GM03348 (cell line): Measurements from ENCODE around the gene RABGAP1L.
"Not testable (repeated sequence)": the region's sequence is repeated elsewhere in the genome, so short reads cannot be mapped to it uniquely, and the experiment has no call there.

Source experiments
- DNase-seq: peaks from one replicate; pipeline ENCODE4 v3.0.0; 2012; ENCODE audit warnings: low spot score

RABGAP1L gene

GRCh38 chr1:174877208-174877673, 717.9 kb downstream of the RABGAP1L start:
- no peak for DNase-seq

GRCh38 chr1:174880171-174880570, 720.9 kb downstream of the RABGAP1L start:
- DNase-seq, result no peak

GRCh38 chr1:174883409-174883808, 724.1 kb downstream of the RABGAP1L start:
- DNase-seq, result peak; percentile 46

GRCh38 chr1:174884038-174884437, 724.7 kb downstream of the RABGAP1L start:
- no peak for DNase-seq

- no peak for DNase-seq
Observed at GRCh38 chr1:174884566-174884965, 725.2 kb downstream of the RABGAP1L start.

GRCh38 chr1:174890024-174890423, 730.7 kb downstream of the RABGAP1L start:
- DNase-seq, result no peak

- no peak for DNase-seq
Observed at GRCh38 chr1:174892016-174892415, 732.7 kb downstream of the RABGAP1L start.

- no peak for DNase-seq
Observed at GRCh38 chr1:174894117-174894762, 734.9 kb downstream of the RABGAP1L start.

GRCh38 chr1:174895610-174896009, 736.3 kb downstream of the RABGAP1L start:
- DNase-seq, result not testable (repeated sequence)

- DNase-seq, result no peak
Observed at GRCh38 chr1:174898102-174898797, 738.9 kb downstream of the RABGAP1L start.

GRCh38 chr1:174900317-174900716, 741.0 kb downstream of the RABGAP1L start:
- DNase-seq, result no peak

GRCh38 chr1:174902531-174903099, 743.3 kb downstream of the RABGAP1L start:
- no peak for DNase-seq

GRCh38 chr1:174911606-174912005, 752.3 kb downstream of the RABGAP1L start:
- no peak for DNase-seq

- DNase-seq, result no peak
Observed at GRCh38 chr1:174912264-174912663, 752.9 kb downstream of the RABGAP1L start.

GRCh38 chr1:174913225-174913903, 754.0 kb downstream of the RABGAP1L start:
- DNase-seq, result no peak

GRCh38 chr1:174914991-174915390, 755.7 kb downstream of the RABGAP1L start:
- no peak for DNase-seq

- no peak for DNase-seq
Observed at GRCh38 chr1:174916846-174917245, 757.5 kb downstream of the RABGAP1L start.

- no peak for DNase-seq
Observed at GRCh38 chr1:174920093-174920492, 760.8 kb downstream of the RABGAP1L start.

GRCh38 chr1:174922121-174922520, 762.8 kb downstream of the RABGAP1L start:
- no peak for DNase-seq

GRCh38 chr1:174923820-174924219, 764.5 kb downstream of the RABGAP1L start:
- no peak for DNase-seq

GRCh38 chr1:174928541-174928940, 769.2 kb downstream of the RABGAP1L start:
- DNase-seq, result no peak

GRCh38 chr1:174931214-174931613, 771.9 kb downstream of the RABGAP1L start:
- DNase-seq, result no peak

GRCh38 chr1:174932587-174932986, 773.3 kb downstream of the RABGAP1L start:
- no peak for DNase-seq
